NCI-H82 (cell line): ENCODE measurements around the gene CARD8.
A peak's percentile ranks its signal among the peaks of the same experiment; 100 is the strongest.
"Not testable (repeated sequence)": the region's sequence is repeated elsewhere in the genome, so short reads cannot be mapped to it uniquely, and the experiment has no call there.

ENCODE experiments used
- DNase-seq: peaks from one replicate; lab custom pipeline; 2025; lab: John Stamatoyannopoulos, UW

CARD8 gene

GRCh38 chr19:48255376-48256303, at the start of gene CARD8:
TSS of gene CARD8 (minus strand) at chr19:48255912. CDS start at chr19:48241020, 14,892 bp downstream.
- DNase-seq, result peak; percentile 93

- DNase-seq, result no peak
Observed at GRCh38 chr19:48303866-48304265, 48.2 kb upstream of the CARD8 start.

GRCh38 chr19:48303367-48303766, 47.7 kb upstream of the CARD8 start:
- no peak for DNase-seq

GRCh38 chr19:48302600-48302959, 46.9 kb upstream of the CARD8 start:
- DNase-seq, result peak; percentile 61

GRCh38 chr19:48301886-48302599, 46.3 kb upstream of the CARD8 start:
- no peak for DNase-seq

GRCh38 chr19:48297975-48298374, 42.3 kb upstream of the CARD8 start:
- DNase-seq, result no peak

- no peak for DNase-seq
Observed at GRCh38 chr19:48296963-48297734, 41.4 kb upstream of the CARD8 start.

- DNase-seq, result no peak
Observed at GRCh38 chr19:48295458-48295857, 39.7 kb upstream of the CARD8 start.

GRCh38 chr19:48292798-48293197, 37.1 kb upstream of the CARD8 start:
- no peak for DNase-seq

GRCh38 chr19:48291489-48291815, 35.7 kb upstream of the CARD8 start:
- DNase-seq, result not testable (repeated sequence)

- peak; percentile 85 for DNase-seq
Observed at GRCh38 chr19:48290771-48291488, 35.2 kb upstream of the CARD8 start.

GRCh38 chr19:48290401-48290770, 34.7 kb upstream of the CARD8 start:
- peak; percentile 23 for DNase-seq

- no peak for DNase-seq
Observed at GRCh38 chr19:48287748-48288147, 32.0 kb upstream of the CARD8 start.

GRCh38 chr19:48284896-48285295, 29.2 kb upstream of the CARD8 start:
- DNase-seq, result no peak

- no peak for DNase-seq
Observed at GRCh38 chr19:48283908-48284307, 28.2 kb upstream of the CARD8 start.

- DNase-seq, result no peak
Observed at GRCh38 chr19:48279747-48280146, 24.0 kb upstream of the CARD8 start.

- DNase-seq, result no peak
Observed at GRCh38 chr19:48274938-48275337, 19.2 kb upstream of the CARD8 start.

GRCh38 chr19:48274173-48274572, 18.5 kb upstream of the CARD8 start:
- no peak for DNase-seq

GRCh38 chr19:48271531-48272151, 15.9 kb upstream of the CARD8 start:
- DNase-seq, result peak; percentile 64

GRCh38 chr19:48269617-48270026, 13.9 kb upstream of the CARD8 start:
- not testable (repeated sequence) for DNase-seq

GRCh38 chr19:48265326-48265725, 9.6 kb upstream of the CARD8 start:
- peak; percentile 13 for DNase-seq

- DNase-seq, result not testable (repeated sequence)
Observed at GRCh38 chr19:48260359-48260714, 4.6 kb upstream of the CARD8 start.
